ENCODE results near the gene MEAF6.

DNA sequence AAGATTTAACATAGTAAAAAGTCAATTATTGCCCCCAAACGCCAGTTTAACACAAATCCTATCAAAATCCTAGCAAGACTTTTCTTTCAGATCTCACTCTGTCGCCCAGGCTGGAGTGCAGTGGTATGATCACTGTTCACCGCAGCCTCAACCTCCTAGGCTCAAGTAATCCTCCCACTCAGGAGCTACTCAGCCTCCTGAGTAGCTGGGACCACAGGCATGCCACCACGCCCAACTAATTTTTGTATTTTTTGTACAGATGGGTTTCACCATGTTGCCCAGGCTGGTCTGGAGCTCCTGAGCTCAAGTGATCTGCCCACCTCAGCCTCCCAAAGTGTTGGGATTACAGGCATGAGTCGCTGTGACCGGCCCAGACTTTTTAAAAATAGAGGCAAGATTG is 34.8 kb upstream of the MEAF6 start:
- TF ChIP-seq, protein P1, sequence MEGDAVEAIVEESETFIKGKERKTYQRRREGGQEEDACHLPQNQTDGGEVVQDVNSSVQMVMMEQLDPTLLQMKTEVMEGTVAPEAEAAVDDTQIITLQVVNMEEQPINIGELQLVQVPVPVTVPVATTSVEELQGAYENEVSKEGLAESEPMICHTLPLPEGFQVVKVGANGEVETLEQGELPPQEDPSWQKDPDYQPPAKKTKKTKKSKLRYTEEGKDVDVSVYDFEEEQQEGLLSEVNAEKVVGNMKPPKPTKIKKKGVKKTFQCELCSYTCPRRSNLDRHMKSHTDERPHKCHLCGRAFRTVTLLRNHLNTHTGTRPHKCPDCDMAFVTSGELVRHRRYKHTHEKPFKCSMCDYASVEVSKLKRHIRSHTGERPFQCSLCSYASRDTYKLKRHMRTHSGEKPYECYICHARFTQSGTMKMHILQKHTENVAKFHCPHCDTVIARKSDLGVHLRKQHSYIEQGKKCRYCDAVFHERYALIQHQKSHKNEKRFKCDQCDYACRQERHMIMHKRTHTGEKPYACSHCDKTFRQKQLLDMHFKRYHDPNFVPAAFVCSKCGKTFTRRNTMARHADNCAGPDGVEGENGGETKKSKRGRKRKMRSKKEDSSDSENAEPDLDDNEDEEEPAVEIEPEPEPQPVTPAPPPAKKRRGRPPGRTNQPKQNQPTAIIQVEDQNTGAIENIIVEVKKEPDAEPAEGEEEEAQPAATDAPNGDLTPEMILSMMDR (IDR thresholded peaks at IDR 0.05) = no peak
- no peak for TF ChIP-seq EZH2phosphoT487 (IDR thresholded peaks at IDR 0.05)
